ENCODE data around the gene DNM1L. TPM values are rescaled to one million over a fixed set of nuclear protein-coding genes. Genes with fewer than 3 reads are reported as not detected.

The DNM1L gene
- total RNA-seq, 1 experiment from 2014 or later: 79.8 TPM

- Mint-ChIP-seq H3K27me3 (ENCODE audit: low read depth) (no peaks in the 10 kb centered on the region), H3K4me3 (peak overlapping the region; percentile 91 to 94), H3K36me3 (ENCODE audit: insufficient read depth in 1 of 3, low read depth in 3 of 3) (peaks cover 25 to 50% (median 40%) of the 10 kb centered on the region in 3 experiments; a peak in 6 of 7 replicates), H3K4me1 (peaks cover 16% of the 10 kb centered on the region in 2 experiments), H3K9me3 (no peaks in the 10 kb centered on the region), H3K27ac (peak overlapping the region in 2 of 3 experiments; percentile 53 to 69; a peak in 3 of 7 replicates)
- Histone ChIP-seq H4K20me1 (ENCODE audit: control insufficient read depth, insufficient read depth, insufficient read length) (no peaks in the 10 kb centered on the region), H4K8ac (replicated peaks; ENCODE audit: insufficient read length, low read depth, low read length) (no peak overlapping the region), H3K27me3 (ENCODE audit: insufficient read depth, low read length) (no peaks in the 10 kb centered on the region), H2BK15ac (ENCODE audit: low read depth, low read length) (no peak overlapping the region), H2BK5ac (ENCODE audit: insufficient read length, low read length) (no peak overlapping the region), H4K5ac (ENCODE audit: insufficient read length, low read depth, low read length) (no peak overlapping the region), H3K23me2 (ENCODE audit: insufficient read length, low read depth, low read length, poor library complexity, severe bottlenecking) (peaks cover 9% of the 10 kb centered on the region), H3K56ac (ENCODE audit: insufficient read length, low read depth, low read length) (no peak overlapping the region), H3T11ph (ENCODE audit: low read length) (no peak overlapping the region), H3K14ac (ENCODE audit: insufficient read depth, low read length) (no peak overlapping the region), H3K18ac (ENCODE audit: insufficient read length, low read depth, low read length) (no peak overlapping the region), H2BK120ac (ENCODE audit: low read depth, low read length, poor library complexity, severe bottlenecking) (no peak overlapping the region), H4K91ac (ENCODE audit: insufficient read length, low read depth, low read length) (no peak overlapping the region), H3K79me2 (ENCODE audit: insufficient read depth, low read length) (no peaks in the 10 kb centered on the region), H3K4me1 (ENCODE audit: insufficient read depth, low read length) (peaks cover 2% of the 10 kb centered on the region; the same call in 1 of the 2 replicates), H2BK12ac (ENCODE audit: insufficient read length, low read depth, low read length) (no peak overlapping the region), H3K27ac (ENCODE audit: insufficient read length, low read depth, low read length) (no peak overlapping the region), H3K4ac (ENCODE audit: low read depth, low read length) (no peak overlapping the region), H3K9me3 (ENCODE audit: control insufficient read depth, low read depth, low read length) (no peaks in the 10 kb centered on the region), H2BK20ac (ENCODE audit: low read depth, low read length, poor library complexity, severe bottlenecking) (no peak overlapping the region), H2AK5ac (ENCODE audit: insufficient read length, low read length) (no peak overlapping the region), H3K23ac (ENCODE audit: insufficient read length, low read depth, low read length) (no peak overlapping the region), H3K4me2 (ENCODE audit: insufficient read depth, insufficient read length, low read length) (peak overlapping the region; percentile 90), H3K9ac (ENCODE audit: extremely low read depth, insufficient read length, low read length) (peak overlapping the region; percentile 10), H2AFZ (ENCODE audit: low read length) (no peak overlapping the region), H3K79me1 (ENCODE audit: insufficient read depth, low read depth, low read length, poor library complexity, severe bottlenecking) (no peaks in the 10 kb centered on the region)
- WGBS (ENCODE audit: extremely low coverage, insufficient read length, low lambda C conversion rate): no CpG with 5 or more reads among the region's 2 CpGs
- no peak for DNase-seq
- TF ChIP-seq CTCF (conservative IDR thresholded peaks at IDR 0.05): no peak
These were observed 75.0 kb downstream of the DNM1L start for GRCh38 chr12:32754111-32754510.

All from H9 (cell line).